Measurements from ENCODE around the gene TBX5. TPM values are rescaled to one million over a fixed set of nuclear protein-coding genes. Genes with fewer than 3 reads are reported as not detected.

Gene TBX5
- total RNA-seq, 1 donor from 2014 or later, result 8.4 TPM

DNA sequence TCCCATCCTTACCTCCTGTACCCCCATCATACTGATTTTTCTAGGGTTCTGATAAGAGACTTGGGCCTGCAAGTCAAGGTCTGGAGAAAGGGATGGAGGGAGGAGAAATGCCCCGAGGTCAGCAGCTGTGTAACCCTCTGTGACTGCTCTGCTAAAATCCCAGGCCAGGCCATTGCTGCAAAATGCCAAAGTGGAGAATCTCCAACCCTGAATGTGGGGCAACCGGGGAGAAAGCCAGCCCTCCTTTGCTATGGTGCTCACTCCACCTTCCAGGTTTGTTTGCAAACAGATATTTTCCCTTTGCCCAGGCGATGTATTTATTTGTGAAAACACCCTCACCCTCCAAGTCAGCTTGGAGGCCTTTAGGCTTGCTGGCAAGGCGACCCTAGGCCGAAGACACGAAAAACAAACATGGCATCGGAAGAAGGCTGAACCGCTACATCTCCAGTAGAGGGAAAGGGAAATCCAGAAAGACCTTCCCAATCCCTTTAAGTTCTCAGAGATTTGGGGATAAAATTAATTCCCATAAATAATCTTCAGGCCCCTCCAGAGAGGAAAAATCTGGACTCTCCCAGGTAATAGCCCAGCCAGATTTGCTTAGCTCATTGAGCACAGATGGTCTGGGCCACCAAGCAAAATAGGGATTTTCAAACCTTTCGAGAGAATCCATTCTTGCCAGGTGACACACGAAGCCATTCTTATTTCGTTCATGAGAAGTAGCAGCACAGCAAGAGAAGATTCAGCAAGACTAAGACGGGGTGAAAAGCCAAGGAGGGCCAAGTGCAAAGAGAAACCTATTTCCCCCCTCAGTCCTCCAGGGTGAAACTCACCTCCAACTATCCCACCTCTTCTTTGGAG lies 1.3 kb upstream of the TBX5 start:
- Mint-ChIP-seq H3K36me3 (no peaks in the 10 kb centered on the region), H3K27ac (peak overlapping the region; percentile 15), H3K4me1 (peaks cover 20% of the 10 kb centered on the region), H3K9me3 (no peaks in the 10 kb centered on the region), H3K4me3 (peak overlapping the region; percentile 77), H3K27me3 (ENCODE audit: low read depth) (peaks cover 100% of the 10 kb centered on the region)
- no peak for DNase-seq (ENCODE audit: low spot score in 2 of 2, unreplicated experiment in 2 of 2)
- TF ChIP-seq, protein P1, sequence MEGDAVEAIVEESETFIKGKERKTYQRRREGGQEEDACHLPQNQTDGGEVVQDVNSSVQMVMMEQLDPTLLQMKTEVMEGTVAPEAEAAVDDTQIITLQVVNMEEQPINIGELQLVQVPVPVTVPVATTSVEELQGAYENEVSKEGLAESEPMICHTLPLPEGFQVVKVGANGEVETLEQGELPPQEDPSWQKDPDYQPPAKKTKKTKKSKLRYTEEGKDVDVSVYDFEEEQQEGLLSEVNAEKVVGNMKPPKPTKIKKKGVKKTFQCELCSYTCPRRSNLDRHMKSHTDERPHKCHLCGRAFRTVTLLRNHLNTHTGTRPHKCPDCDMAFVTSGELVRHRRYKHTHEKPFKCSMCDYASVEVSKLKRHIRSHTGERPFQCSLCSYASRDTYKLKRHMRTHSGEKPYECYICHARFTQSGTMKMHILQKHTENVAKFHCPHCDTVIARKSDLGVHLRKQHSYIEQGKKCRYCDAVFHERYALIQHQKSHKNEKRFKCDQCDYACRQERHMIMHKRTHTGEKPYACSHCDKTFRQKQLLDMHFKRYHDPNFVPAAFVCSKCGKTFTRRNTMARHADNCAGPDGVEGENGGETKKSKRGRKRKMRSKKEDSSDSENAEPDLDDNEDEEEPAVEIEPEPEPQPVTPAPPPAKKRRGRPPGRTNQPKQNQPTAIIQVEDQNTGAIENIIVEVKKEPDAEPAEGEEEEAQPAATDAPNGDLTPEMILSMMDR (IDR thresholded peaks at IDR 0.05; ENCODE audit: unreplicated experiment), result no peak

DNA sequence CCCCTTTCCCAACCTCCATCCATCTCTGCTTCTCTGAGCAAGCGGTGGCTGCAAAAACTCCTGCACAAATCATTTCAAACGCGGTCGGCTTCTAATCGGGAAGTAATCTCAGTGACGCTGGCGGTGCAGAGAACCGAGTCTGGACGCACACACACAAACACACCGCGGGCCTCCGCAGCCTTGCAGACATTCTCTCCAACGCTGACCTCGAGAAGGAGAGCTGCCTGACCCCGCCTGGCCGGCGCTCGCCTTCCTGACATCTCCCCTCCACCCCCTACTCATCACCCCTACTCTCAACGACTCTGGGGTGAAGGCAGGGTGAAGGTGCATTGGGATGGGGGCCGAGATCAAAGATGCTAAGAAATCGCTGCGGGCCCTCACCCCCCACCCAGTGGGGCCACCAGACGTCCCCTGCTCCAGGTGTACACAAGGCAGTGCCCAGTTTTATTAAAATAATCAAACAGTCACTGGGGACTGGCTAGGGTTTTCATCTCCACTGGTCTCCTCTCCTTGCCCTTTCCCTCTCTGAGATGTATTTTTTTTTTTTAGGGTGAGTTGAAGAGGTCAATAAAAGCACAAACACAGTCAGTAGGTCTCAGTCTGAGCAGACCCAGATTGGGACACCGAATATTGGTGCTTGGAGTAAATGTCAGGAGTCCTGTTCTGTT lies 506 bp upstream of the TBX5 start:
- DNase-seq (ENCODE audit: low spot score in 2 of 2, unreplicated experiment in 2 of 2), result no peak
- Mint-ChIP-seq H3K4me3 (peak overlapping the region; percentile 77), H3K9me3 (no peaks in the 10 kb centered on the region), H3K27ac (peak overlapping the region; percentile 15), H3K36me3 (no peaks in the 10 kb centered on the region), H3K4me1 (peaks cover 26% of the 10 kb centered on the region), H3K27me3 (ENCODE audit: low read depth) (peaks cover 100% of the 10 kb centered on the region)
- TF ChIP-seq, protein P1 (IDR thresholded peaks at IDR 0.05; ENCODE audit: unreplicated experiment), result no peak

DNA sequence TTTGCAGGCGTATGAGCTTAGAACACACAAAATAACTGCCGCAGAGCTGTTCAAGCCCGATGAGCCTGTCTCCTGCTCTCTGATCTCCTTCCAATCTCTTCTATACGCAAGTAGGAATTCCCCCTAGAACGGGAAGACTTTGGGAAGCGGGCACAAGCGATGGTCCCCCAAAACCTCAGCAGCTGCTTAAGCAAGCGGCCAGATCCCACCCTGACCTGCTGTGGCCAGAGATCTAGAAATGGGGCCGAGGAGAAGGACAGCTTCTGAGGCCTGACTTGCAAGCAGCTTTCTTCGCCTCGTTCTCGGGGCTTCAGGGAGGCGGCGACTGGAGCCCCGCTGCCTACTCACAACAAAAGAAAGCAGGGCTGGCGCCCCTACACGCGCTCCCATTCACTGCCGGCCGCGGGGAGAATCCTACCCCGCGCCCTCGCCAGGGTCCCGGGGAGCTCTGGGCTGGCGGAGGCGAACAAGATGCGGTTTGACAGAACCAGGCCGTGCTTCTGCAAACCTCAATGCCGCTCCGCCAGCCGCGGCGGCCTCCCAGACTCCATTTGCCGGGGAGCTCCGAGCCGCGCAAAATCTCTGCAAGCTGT lies 922 bp downstream of the TBX5 start:
- H3K9me3 Mint-ChIP-seq, result no peaks in the 10 kb centered on the region
- H3K36me3 Mint-ChIP-seq, result no peaks in the 10 kb centered on the region
- peak overlapping the region; percentile 75 for H3K27ac Mint-ChIP-seq
- no peak for DNase-seq (ENCODE audit: low spot score in 2 of 2, unreplicated experiment in 2 of 2)
- H3K4me1 Mint-ChIP-seq, result peaks cover 36% of the 10 kb centered on the region
- H3K4me3 Mint-ChIP-seq, result peak overlapping the region; percentile 77
- TF ChIP-seq, protein P1 (IDR thresholded peaks at IDR 0.05; ENCODE audit: unreplicated experiment), result no peak
- peaks cover 100% of the 10 kb centered on the region for H3K27me3 Mint-ChIP-seq (ENCODE audit: low read depth)

DNA sequence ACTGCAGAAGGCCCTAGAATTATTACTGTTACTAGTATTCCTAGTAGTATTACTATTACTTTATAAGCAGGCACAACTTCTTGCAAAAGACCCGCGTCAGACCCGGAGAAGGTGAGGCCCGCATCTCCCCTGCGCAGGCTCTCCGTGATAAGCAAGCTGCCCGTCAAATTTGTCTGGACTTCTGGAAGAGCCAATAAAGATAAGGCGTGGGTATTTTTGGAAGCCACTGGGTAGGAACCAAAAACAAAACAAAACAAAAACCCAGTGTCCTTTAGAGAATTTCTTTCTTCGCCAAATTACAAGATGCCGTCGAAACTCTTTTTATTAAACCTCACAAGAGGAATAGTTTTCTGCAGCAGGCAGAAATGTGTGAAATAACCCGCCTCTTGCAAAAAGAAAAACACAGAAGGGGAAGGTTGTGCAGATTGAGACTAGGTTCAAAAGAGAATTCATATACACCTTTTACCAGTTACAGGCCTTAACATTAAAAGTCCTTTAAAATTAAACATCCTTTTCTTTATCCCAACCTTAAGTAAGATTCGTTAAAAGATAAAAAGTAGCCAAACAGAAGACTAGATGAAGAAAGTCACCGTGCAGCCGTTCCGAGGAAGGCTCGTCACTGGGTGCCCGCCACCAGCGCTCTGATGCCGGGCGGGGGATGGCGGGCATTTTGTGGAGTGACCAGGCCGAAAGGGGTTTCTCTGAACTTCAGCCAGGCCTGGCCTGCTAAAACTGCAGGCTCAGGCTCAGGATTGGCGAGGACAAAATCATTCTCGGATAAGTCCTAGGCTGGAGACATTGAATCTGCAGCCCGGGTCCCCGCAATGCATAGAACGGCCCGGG lies 1.6 kb downstream of the TBX5 start:
- Mint-ChIP-seq H3K27ac (peak overlapping the region; percentile 90), H3K4me1 (peaks cover 41% of the 10 kb centered on the region), H3K4me3 (peak overlapping the region; percentile 77), H3K27me3 (ENCODE audit: low read depth) (peaks cover 100% of the 10 kb centered on the region), H3K9me3 (no peaks in the 10 kb centered on the region), H3K36me3 (no peaks in the 10 kb centered on the region)
- no peak for DNase-seq (ENCODE audit: low spot score in 2 of 2, unreplicated experiment in 2 of 2)
- TF ChIP-seq, protein P1 (IDR thresholded peaks at IDR 0.05; ENCODE audit: unreplicated experiment), result no peak

DNA sequence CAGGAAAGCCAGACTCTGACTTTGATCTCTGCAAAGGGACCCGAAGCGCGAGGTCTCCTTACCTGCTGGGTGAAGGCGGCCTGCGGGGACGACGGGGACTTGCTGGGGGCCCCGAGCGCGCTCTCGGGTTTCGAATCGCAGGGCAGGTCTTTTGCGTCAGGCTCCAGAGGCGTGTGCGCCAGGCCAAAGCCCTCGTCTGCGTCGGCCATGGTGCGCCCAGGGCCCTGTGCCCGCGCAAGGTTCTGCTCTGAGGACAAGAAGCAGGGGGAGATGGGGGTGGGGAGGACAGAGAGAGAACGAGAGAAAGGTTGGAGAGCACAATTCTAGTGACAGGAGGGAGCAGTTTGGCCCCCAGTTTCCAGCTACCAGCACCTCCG lies 2.3 kb downstream of the TBX5 start:
- peaks cover 43% of the 10 kb centered on the region for H3K4me1 Mint-ChIP-seq

More for the DNA sequence above, 2.3 kb downstream of the TBX5 start:
- H3K9me3 Mint-ChIP-seq, result no peaks in the 10 kb centered on the region
- DNase-seq (ENCODE audit: low spot score in 2 of 2, unreplicated experiment in 2 of 2), result no peak
- peak overlapping the region; percentile 77 for H3K4me3 Mint-ChIP-seq
- H3K27ac Mint-ChIP-seq, result peak overlapping the region; percentile 90
- H3K36me3 Mint-ChIP-seq, result no peaks in the 10 kb centered on the region
- TF ChIP-seq, protein P1 (IDR thresholded peaks at IDR 0.05; ENCODE audit: unreplicated experiment), result no peak
- H3K27me3 Mint-ChIP-seq (ENCODE audit: low read depth), result peaks cover 100% of the 10 kb centered on the region
